HG02571 (cell line): Measurements from ENCODE around the gene CFAP53.
"Not testable (repeated sequence)": the region's sequence is repeated elsewhere in the genome, so short reads cannot be mapped to it uniquely, and the experiment has no call there.

ENCODE experiments used
- ATAC-seq: cut with Tn5 transposase; IDR thresholded peaks from one replicate; pipeline ENCODE4 v1.9.1; 2021; ENCODE audit warnings: mild to moderate bottlenecking, moderate library complexity; ENCODE audit not compliant: unreplicated experiment

CFAP53 gene

GRCh38 chr18:50273203-50274043, 7.1 kb upstream of the CFAP53 start:
- ATAC-seq, result no peak

GRCh38 chr18:50272568-50272967, 6.3 kb upstream of the CFAP53 start:
- ATAC-seq, result no peak

GRCh38 chr18:50268022-50268747, 1.9 kb upstream of the CFAP53 start:
- ATAC-seq, result peak; percentile 80

GRCh38 chr18:50262977-50263376, 3.3 kb downstream of the CFAP53 start:
- no peak for ATAC-seq

GRCh38 chr18:50250935-50251334, 15.4 kb downstream of the CFAP53 start:
- ATAC-seq, result no peak

GRCh38 chr18:50249576-50249975, 16.7 kb downstream of the CFAP53 start:
- no peak for ATAC-seq

GRCh38 chr18:50247561-50247960, 18.7 kb downstream of the CFAP53 start:
- ATAC-seq, result no peak

GRCh38 chr18:50241768-50242167, 24.5 kb downstream of the CFAP53 start:
- not testable (repeated sequence) for ATAC-seq

- ATAC-seq, result no peak
Observed at GRCh38 chr18:50240080-50240563, 26.2 kb downstream of the CFAP53 start.

- no peak for ATAC-seq
Observed at GRCh38 chr18:50232419-50232818, 33.9 kb downstream of the CFAP53 start.

GRCh38 chr18:50231621-50232020, 34.7 kb downstream of the CFAP53 start:
- no peak for ATAC-seq

- not testable (repeated sequence) for ATAC-seq
Observed at GRCh38 chr18:50220249-50220648, 46.0 kb downstream of the CFAP53 start.

- ATAC-seq, result peak; percentile 63
Observed at GRCh38 chr18:50218432-50219197, 47.7 kb downstream of the CFAP53 start.

- no peak for ATAC-seq
Observed at GRCh38 chr18:50209311-50209710, 57.0 kb downstream of the CFAP53 start.

- ATAC-seq, result no peak
Observed at GRCh38 chr18:50207722-50208121, 58.6 kb downstream of the CFAP53 start.

- ATAC-seq, result no peak
Observed at GRCh38 chr18:50203801-50204604, 62.3 kb downstream of the CFAP53 start.

GRCh38 chr18:50201476-50202018, 64.7 kb downstream of the CFAP53 start:
- ATAC-seq, result no peak

- ATAC-seq, result no peak
Observed at GRCh38 chr18:50199921-50200320, 66.4 kb downstream of the CFAP53 start.

- no peak for ATAC-seq
Observed at GRCh38 chr18:50199346-50199855, 66.9 kb downstream of the CFAP53 start.

- no peak for ATAC-seq
Observed at GRCh38 chr18:50196261-50196660, 70.0 kb downstream of the CFAP53 start.
